Osteocyte (in vitro differentiated cells): ENCODE measurements around the gene WARS2. TPM values are rescaled to one million over a fixed set of nuclear protein-coding genes. Genes with fewer than 3 reads are reported as not detected.
"Not testable (repeated sequence)": the region's sequence is repeated elsewhere in the genome, so short reads cannot be mapped to it uniquely, and the experiment has no call there.

Experiments used
- DNase-seq: peaks from one replicate; pipeline ENCODE4 v3.0.0; 2021; ENCODE audit warnings: mixed read lengths; ENCODE audit not compliant: unreplicated experiment; ENCODE audit errors: extremely low spot score
- H3K27ac Mint-ChIP-seq: one replicate; pipeline ENCODE4 v1.8.0; 2021; ENCODE audit warnings: mild to moderate bottlenecking, mixed read lengths; ENCODE audit not compliant: unreplicated experiment
- H3K27me3 Mint-ChIP-seq: one replicate; pipeline ENCODE4 v1.8.0; 2021; ENCODE audit warnings: mixed read lengths; ENCODE audit not compliant: unreplicated experiment
- H3K36me3 Mint-ChIP-seq: one replicate; pipeline ENCODE4 v1.8.0; 2021; ENCODE audit warnings: mixed read lengths; ENCODE audit not compliant: unreplicated experiment
- H3K4me1 Mint-ChIP-seq: one replicate; pipeline ENCODE4 v1.8.0; 2021; ENCODE audit warnings: mixed read lengths; ENCODE audit not compliant: unreplicated experiment
- H3K4me3 Mint-ChIP-seq: one replicate; pipeline ENCODE4 v1.8.0; 2021; ENCODE audit warnings: mild to moderate bottlenecking, moderate library complexity, mixed read lengths; ENCODE audit not compliant: unreplicated experiment
- H3K9me3 Mint-ChIP-seq: one replicate; pipeline ENCODE4 v1.8.0; 2021; ENCODE audit warnings: mixed read lengths; ENCODE audit not compliant: unreplicated experiment
- CTCF ChIP-seq: fragments of 200-600 bp; sonication (generic); IDR thresholded peaks from 2 replicates; pipeline ENCODE4 v1.5.0; 2021; ENCODE audit warnings: antibody characterized with exemption, mild to moderate bottlenecking, moderate library complexity
- total RNA-seq: library from RNA; stranded (reverse); gene quantifications from 2 replicates; pipeline ENCODE4 v1.2.1, GENCODE V29; 2021

WARS2 gene
- total RNA-seq, 1 donor from 2014 or later: 13.2 TPM

- Mint-ChIP-seq H3K36me3 (peaks cover 3% of the 10 kb centered on the region), H3K27ac (no peak overlapping the region), H3K9me3 (peaks cover 13% of the 10 kb centered on the region), H3K4me3 (no peak overlapping the region), H3K4me1 (no peaks in the 10 kb centered on the region), H3K27me3 (no peaks in the 10 kb centered on the region)
- DNase-seq: no peak
- no peak for TF ChIP-seq CTCF
Measured at GRCh38 chr1:119181218-119181617, 40.8 kb upstream of the WARS2 start.

GRCh38 chr1:119179051-119179450 lies 38.6 kb upstream of the WARS2 start:
- Mint-ChIP-seq H3K4me1 (no peaks in the 10 kb centered on the region), H3K27ac (no peak overlapping the region), H3K4me3 (no peak overlapping the region), H3K27me3 (no peaks in the 10 kb centered on the region), H3K36me3 (peaks cover 3% of the 10 kb centered on the region), H3K9me3 (peaks cover 13% of the 10 kb centered on the region)
- no peak for TF ChIP-seq CTCF
- no peak for DNase-seq

GRCh38 chr1:119172927-119173326 lies 32.5 kb upstream of the WARS2 start:
- not testable (repeated sequence) for H3K4me1 Mint-ChIP-seq, H3K4me3 Mint-ChIP-seq, DNase-seq, H3K27me3 Mint-ChIP-seq, H3K27ac Mint-ChIP-seq
- H3K9me3 Mint-ChIP-seq: peaks cover 10% of the 10 kb centered on the region
- H3K36me3 Mint-ChIP-seq: peaks cover 12% of the 10 kb centered on the region

GRCh38 chr1:119171381-119172010 lies 31.0 kb upstream of the WARS2 start:
- not testable (repeated sequence) for H3K27ac Mint-ChIP-seq, H3K4me3 Mint-ChIP-seq, H3K9me3 Mint-ChIP-seq, H3K27me3 Mint-ChIP-seq, DNase-seq, H3K4me1 Mint-ChIP-seq
- H3K36me3 Mint-ChIP-seq: peaks cover 14% of the 10 kb centered on the region

- Mint-ChIP-seq H3K27me3 (no peaks in the 10 kb centered on the region), H3K36me3 (peaks cover 8% of the 10 kb centered on the region), H3K4me1 (no peaks in the 10 kb centered on the region), H3K9me3 (no peaks in the 10 kb centered on the region), H3K4me3 (no peak overlapping the region), H3K27ac (no peak overlapping the region)
- no peak for DNase-seq
- TF ChIP-seq CTCF: no peak
Measured at GRCh38 chr1:119163396-119163795, 22.9 kb upstream of the WARS2 start.

- no peak for TF ChIP-seq CTCF
- Mint-ChIP-seq H3K9me3 (peaks cover 4% of the 10 kb centered on the region), H3K27me3 (no peaks in the 10 kb centered on the region), H3K4me1 (no peaks in the 10 kb centered on the region), H3K27ac (no peak overlapping the region), H3K4me3 (no peak overlapping the region), H3K36me3 (peaks cover 18% of the 10 kb centered on the region)
- no peak for DNase-seq
Measured at GRCh38 chr1:119160866-119161265, 20.4 kb upstream of the WARS2 start.
